A549 treated with Mapracorat at 1 μM for 4 hours (cell line): Measurements from ENCODE around the gene ETV4. TPM values are rescaled to one million over a fixed set of nuclear protein-coding genes. Genes with fewer than 3 reads are reported as not detected.

Experiments used
- total RNA-seq: library from RNA; stranded (reverse); fragments of 200-300 nt; extraction: Qiagen RNA extraction; gene quantifications from 5 replicates; pipeline ENCODE4 v1.2.3, GENCODE V29; 2022

Gene ETV4
- total RNA-seq = 49.1 to 61.9 TPM (median 55.9 TPM) in 5 replicates

GRCh38 chr17:43546319-43547188, at the start of gene ETV4:
ETV4 (minus strand) TSS chr17:43546340; CDS start chr17:43545617, 723 bp downstream.

GRCh38 chr17:43483674-43484551, 62.2 kb downstream of the ETV4 start, which contains the start of gene DHX8:
DHX8 (plus strand) TSS chr17:43483975; CDS start chr17:43484038, 63 bp downstream.

Other genes starting within 250 kb of the ETV4 start
- gene ARL4D, start 147.3 kb downstream of the ETV4 start, total RNA-seq = 19.4 to 29.9 TPM (median 23.8 TPM) in 5 replicates
- 39.2 to 44.2 TPM (median 41.1 TPM) in 5 replicates for gene DHX8, start 62.4 kb downstream of the ETV4 start, total RNA-seq
- not detected in 5 replicates for gene MEOX1, start 115.6 kb upstream of the ETV4 start, total RNA-seq
- gene SOST, start 212.5 kb upstream of the ETV4 start, total RNA-seq = not detected in 5 replicates
- gene DUSP3, start 232.6 kb upstream of the ETV4 start, total RNA-seq = 57.1 to 63.4 TPM (median 61.1 TPM) in 5 replicates
- gene CFAP97D1, start 234.1 kb upstream of the ETV4 start, total RNA-seq = not detected in 5 replicates